Tongue (tissue), 2 donors: ENCODE results near the gene SEMA3C. TPM values are rescaled to one million over a fixed set of nuclear protein-coding genes. Genes with fewer than 3 reads are reported as not detected.
A peak's percentile ranks its signal among the peaks of the same experiment; 100 is the strongest.

Source experiments
- DNase-seq: peaks from one replicate; pipeline ENCODE4 v3.0.0-alpha.2; 2015
- total RNA-seq: library from RNA; depleted of rRNA; stranded (reverse); fragments of >200 nt; gene quantifications from one replicate; pipeline ENCODE4 v1.2.3, GENCODE V29; 2014

The SEMA3C gene
- total RNA-seq, 1 donor from 2014 or later = 212 TPM

DNA sequence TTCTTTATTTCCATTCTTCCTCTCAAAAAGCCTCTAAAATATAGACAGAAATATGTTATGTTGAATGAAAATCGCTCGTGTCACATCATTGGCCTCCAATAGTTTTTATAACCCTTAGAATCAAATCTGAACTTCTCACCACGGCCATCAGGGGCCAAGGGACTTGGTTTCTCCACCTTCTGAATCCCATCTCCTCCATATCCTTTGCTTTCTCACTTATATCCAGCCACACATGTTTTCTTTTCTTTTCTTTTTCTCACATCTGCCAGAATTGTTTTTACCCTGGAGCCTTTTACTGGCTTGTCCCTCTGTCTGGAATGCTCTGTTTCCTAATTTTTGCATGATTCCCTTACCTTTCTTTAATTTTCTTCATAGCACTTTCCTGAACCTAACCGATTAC is 184.8 kb downstream of the SEMA3C start:
- no peak for DNase-seq

DNA sequence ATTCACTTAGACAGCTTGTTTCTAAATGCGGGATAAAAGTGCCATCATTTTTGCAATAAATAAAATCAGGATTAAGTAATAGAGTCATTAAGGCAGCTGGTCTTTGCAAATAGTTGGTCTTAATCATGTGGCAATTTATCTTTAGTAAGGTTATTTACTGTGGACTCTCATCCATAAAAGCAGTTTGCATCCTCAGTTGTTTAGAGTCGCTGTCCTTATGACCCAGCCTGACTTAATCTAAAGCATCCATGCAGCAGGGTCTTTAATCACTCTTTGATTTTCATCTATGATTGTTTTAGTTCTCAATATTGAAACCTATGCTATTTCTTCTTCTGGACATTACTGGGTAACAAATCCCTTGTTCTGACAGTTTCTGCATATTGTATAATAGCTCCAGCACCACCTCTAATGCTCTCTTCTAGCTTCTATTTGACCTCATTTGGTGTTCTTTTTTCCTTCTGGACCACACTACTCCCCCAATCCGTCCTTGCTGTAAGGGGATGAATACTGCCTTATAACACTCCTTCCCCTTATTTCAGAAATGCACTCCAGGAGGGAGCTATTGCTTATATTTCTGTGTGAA is 185.4 kb downstream of the SEMA3C start:
- no peak for DNase-seq

- DNase-seq = no peak
Observed at GRCh38 chr7:80732630-80733029, 186.2 kb downstream of the SEMA3C start.

- no peak for DNase-seq
Observed at GRCh38 chr7:80731281-80731680, 187.6 kb downstream of the SEMA3C start.

- peak; percentile 86 for DNase-seq
Observed at GRCh38 chr7:80729591-80730320, 189.1 kb downstream of the SEMA3C start.

DNA sequence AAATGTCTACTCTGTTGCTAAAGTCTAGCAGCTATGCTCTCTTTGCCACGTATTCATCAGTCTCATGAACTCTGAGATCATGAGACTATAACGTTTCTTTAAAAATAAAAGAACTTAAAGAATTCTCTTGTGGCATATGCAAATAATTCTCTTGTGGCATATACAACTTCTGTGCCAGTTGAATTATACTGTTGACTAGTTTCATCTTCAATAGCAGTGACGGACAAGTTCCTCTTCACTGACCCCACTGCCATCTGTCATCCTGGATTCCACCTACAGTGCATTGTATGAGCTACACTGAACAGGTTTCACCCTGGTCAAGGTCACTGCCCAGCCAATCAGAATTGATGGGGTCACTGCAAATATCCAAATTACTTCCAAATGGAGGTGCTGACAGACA is 192.2 kb downstream of the SEMA3C start:
- DNase-seq = no peak

DNA sequence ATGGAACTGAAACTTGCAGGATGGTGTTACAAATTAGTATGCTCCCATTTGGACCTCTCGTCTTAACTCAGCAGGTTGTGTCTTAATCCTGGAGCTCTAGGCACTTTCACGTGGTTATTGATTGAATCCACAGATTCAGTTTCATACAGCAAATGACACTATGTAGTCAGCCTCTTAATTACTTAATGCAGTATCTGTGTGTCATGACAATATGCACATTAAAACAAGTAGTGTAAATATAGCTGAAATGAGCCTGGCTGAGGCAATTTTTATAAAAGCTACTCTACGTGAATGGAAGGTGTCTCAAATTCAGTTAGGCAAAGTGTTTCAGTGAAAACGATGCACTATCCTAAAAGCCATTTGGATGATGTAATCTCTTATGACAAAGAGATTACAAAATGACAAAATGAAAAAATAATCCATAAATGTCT is 193.7 kb downstream of the SEMA3C start:
- no peak for DNase-seq

DNA sequence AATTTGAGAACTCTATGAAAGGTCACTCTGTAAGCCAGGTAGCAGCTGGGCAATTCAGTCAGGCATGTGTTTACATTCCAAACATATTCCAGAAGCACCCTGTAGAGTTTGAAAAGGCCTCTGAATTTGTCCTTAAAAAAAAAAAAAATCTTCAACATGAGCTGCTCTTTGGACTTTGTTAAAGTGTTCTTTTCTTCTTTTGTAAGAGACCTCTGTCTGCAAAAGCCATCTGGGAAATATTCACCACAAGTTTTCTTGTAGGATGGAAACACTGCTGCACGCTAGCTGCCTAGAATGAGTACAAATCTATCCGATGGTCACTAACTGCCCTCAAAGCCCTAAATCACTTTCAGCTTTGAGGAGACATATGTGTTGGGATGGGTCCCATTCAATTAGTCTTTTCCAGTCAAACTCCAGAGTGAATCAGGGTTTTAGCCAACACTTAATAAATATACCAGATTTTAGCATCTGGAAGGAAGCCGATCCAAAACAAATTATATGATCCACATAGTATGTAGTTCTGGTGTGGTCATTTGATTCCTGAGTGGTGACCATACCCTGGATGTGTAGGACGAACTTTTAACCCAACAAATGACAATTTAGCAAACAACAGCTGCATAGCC is 194.5 kb downstream of the SEMA3C start:
- DNase-seq = peak; percentile 84

DNA sequence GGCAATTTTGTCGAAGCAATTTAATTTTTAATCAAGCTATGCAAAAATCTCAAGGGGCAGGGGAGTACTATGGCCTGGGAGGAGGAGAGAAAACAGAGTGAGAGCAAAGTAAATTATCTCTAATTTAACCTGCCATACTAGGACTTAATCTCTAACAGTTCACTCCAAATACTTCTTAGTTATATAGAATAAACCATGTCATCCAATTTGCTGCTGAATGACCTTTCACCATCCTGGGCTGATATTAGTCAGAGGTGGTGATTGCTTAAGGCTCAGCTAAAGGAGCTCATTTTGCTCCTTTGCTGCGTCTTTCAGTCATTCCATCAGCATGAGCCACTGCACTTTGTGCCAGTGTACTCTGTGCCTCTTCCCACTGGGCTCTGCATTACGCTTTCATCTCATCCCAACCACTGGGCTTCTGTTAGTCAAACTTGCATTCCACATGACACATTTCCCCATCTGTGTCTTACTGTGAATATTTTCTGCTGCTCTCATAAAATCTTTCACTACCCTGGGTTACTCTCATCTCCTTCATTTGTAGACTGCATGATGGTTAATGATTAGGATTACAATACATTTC is 196.1 kb downstream of the SEMA3C start:
- no peak for DNase-seq

- no peak for DNase-seq
Observed at GRCh38 chr7:80721883-80722615, 196.8 kb downstream of the SEMA3C start.

DNA sequence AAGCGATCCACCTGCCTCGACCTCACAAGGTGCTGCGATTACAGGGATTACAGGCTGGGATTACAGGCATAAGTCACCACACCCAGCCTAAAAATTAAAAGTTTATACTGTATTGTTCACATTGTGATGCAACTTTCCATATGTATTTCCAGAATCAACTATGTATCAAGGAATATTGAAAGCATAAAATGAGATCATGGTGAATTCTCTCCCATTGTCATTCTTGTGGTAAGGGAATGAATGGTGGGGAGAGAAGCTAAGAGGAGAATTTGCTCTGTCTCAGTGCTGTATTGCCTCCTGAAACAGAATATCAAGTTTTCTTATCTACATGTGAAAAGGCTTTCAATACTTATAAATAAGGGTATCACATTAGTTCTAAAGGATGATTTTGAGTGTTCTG is 198.7 kb downstream of the SEMA3C start:
- DNase-seq = no peak

GRCh38 chr7:80719261-80719660 is 199.6 kb downstream of the SEMA3C start:
- DNase-seq = no peak

DNA sequence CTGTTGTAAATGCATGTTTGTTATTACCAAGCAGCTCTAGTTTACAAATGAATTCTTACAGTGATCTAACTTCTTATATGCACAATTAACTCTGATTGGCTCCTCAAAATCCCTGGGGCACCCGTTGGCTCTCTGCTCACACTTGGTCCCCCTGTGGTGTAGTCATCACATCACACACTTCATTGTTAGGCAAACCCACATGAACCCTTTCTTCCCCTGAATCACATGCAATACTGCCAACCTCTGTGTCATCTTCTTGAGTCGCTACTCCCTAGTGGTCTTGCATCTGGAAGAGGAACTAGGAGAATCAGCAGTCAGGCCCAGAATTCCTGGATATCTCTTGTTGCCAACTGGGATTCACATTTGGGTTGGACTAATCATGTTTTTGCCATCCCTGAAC is 207.3 kb downstream of the SEMA3C start:
- DNase-seq = peak; percentile 12

- DNase-seq = no peak
Observed at GRCh38 chr7:80708123-80708522, 210.7 kb downstream of the SEMA3C start.

- no peak for DNase-seq
Observed at GRCh38 chr7:80707318-80707717, 211.5 kb downstream of the SEMA3C start.

DNA sequence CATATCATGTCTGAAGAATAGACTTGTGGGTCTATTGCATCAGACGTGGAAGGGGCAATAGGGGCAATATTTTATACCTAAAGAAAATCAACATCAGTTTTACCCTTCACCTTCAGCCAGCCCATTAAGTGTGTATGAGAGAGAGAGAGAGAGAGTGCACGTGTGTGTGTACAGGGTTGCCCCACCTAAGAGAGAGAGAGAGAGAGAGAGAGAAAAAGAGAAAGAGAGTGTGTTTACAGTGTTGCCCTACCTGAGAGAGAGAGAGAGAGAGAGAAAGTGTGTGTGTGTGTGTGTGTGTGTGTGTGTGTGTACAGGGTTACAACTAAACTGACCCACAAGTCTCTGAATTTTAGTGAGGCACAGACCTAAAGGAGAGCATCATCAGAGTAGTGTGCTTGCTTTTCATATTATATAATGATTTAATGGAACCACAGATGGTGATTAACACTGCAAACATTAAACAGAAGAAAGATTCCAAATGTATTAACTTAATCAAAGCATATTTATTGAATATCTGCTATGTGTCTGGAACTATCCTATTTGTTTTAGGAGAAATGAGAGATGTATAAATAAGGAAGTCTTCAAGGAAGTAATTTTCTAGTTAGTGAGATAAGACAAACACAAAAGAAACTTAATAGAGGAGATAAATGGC is 213.6 kb downstream of the SEMA3C start:
- DNase-seq = no peak

- no peak for DNase-seq
Observed at GRCh38 chr7:80703272-80703671, 215.6 kb downstream of the SEMA3C start.

- no peak for DNase-seq
Observed at GRCh38 chr7:80699721-80700256, 219.1 kb downstream of the SEMA3C start.

GRCh38 chr7:80699045-80699638 is 219.7 kb downstream of the SEMA3C start:
- DNase-seq = peak; percentile 84
